Liver (tissue), 9 donors: ENCODE results near the gene ABCC3. TPM values are rescaled to one million over a fixed set of nuclear protein-coding genes. Genes with fewer than 3 reads are reported as not detected.

ENCODE experiments used
- DNase-seq: peaks from one replicate; pipeline ENCODE4 v3.0.0-alpha.2; 2017; ENCODE audit warnings: low spot score
- H3K27ac ChIP-seq, 2 donors: one replicate each; pipeline ENCODE4 v1.7.0; 2013; ENCODE audit warnings: inconsistent platforms in 2 of 2, low read length in 2 of 2, control low read depth in 1 of 2, low read depth in 1 of 2, mild to moderate bottlenecking in 1 of 2
- H3K27me3 ChIP-seq, 4 donors: one replicate each; pipeline versions ENCODE4 v1.6.1 to v1.7.0; 2013; ENCODE audit warnings: low read length in 3 of 4, inconsistent platforms in 1 of 4, mild to moderate bottlenecking in 1 of 4, moderate library complexity in 1 of 4; ENCODE audit not compliant: control insufficient read depth in 4 of 4, insufficient read depth in 4 of 4
- H3K36me3 ChIP-seq, 4 donors: one replicate each; pipeline versions ENCODE4 v1.6.1 to v1.7.0; 2013; ENCODE audit warnings: low read length in 3 of 4, mild to moderate bottlenecking in 3 of 4, low read depth in 1 of 4, moderate library complexity in 1 of 4; ENCODE audit not compliant: control insufficient read depth in 4 of 4, insufficient read depth in 3 of 4
- H3K4me1 ChIP-seq, 4 donors: one replicate each; pipeline versions ENCODE4 v1.6.1 to v1.7.0; 2013; ENCODE audit warnings: low read length in 3 of 4, mild to moderate bottlenecking in 3 of 4, moderate library complexity in 1 of 4; ENCODE audit not compliant: control insufficient read depth in 4 of 4, insufficient read depth in 4 of 4
- H3K4me3 ChIP-seq, 3 donors: one replicate each; pipeline versions ENCODE4 v1.6.1 to v1.7.0; 2013; ENCODE audit warnings: low read length in 3 of 3, control low read depth in 1 of 3, low read depth in 1 of 3, mild to moderate bottlenecking in 1 of 3
- H3K9ac ChIP-seq, 2 donors: one replicate each; pipeline ENCODE4 v1.7.0; 2013; ENCODE audit warnings: low read length in 2 of 2, mild to moderate bottlenecking in 2 of 2, moderate library complexity in 2 of 2, control low read depth in 1 of 2, low read depth in 1 of 2
- H3K9me3 ChIP-seq, 4 donors: one replicate each; pipeline versions ENCODE4 v1.6.1 to v1.7.0; 2013; ENCODE audit warnings: low read length in 3 of 4; ENCODE audit not compliant: control insufficient read depth in 4 of 4
- GABPA ChIP-seq, 2 donors: IDR thresholded peaks in 1 of 2; conservative IDR thresholded peaks in 1 of 2; 2 replicates each; pipeline ENCODE4 v1.6.1; 2016; ENCODE audit warnings: antibody characterized with exemption in 2 of 2, mild to moderate bottlenecking in 1 of 2, moderate library complexity in 1 of 2
- HNF4G ChIP-seq: IDR thresholded peaks from 2 replicates; pipeline ENCODE4 v1.6.1; 2016; ENCODE audit warnings: antibody characterized with exemption
- MAX ChIP-seq: IDR thresholded peaks from 2 replicates; pipeline ENCODE4 v1.6.1; 2016; ENCODE audit warnings: antibody characterized with exemption
- NR2F2 ChIP-seq: IDR thresholded peaks from 2 replicates; pipeline ENCODE4 v1.6.1; 2016; ENCODE audit warnings: antibody characterized with exemption
- RAD21 ChIP-seq, 2 donors: IDR thresholded peaks; 2 replicates each; pipeline ENCODE4 v1.6.1; 2016; ENCODE audit warnings: antibody characterized with exemption in 2 of 2, mild to moderate bottlenecking in 2 of 2
- RXRA ChIP-seq, 2 donors: IDR thresholded peaks; 2 replicates each; pipeline ENCODE4 v1.6.1; 2017 to 2018; ENCODE audit warnings: antibody characterized with exemption in 2 of 2, mild to moderate bottlenecking in 1 of 2
- SP1 ChIP-seq: IDR thresholded peaks from 2 replicates; pipeline ENCODE4 v1.6.1; 2018; ENCODE audit warnings: antibody characterized with exemption, mild to moderate bottlenecking
- TAF1 ChIP-seq: conservative IDR thresholded peaks from 2 replicates; pipeline ENCODE4 v1.6.1; 2016; ENCODE audit warnings: antibody characterized with exemption, mild to moderate bottlenecking
- YY1 ChIP-seq: IDR thresholded peaks from 2 replicates; pipeline ENCODE4 v1.6.1; 2016; ENCODE audit warnings: antibody characterized with exemption, mild to moderate bottlenecking
- WGBS: extraction: QIAGEN DNeasy Blood & Tissue Kit; methylation state at CpG from one replicate; pipeline ENCODE4 v1.1.7; 2013; 5-methylcytosine and 5-hydroxymethylcytosine counted together
- polyA plus RNA-seq, 2 donors: library from polyadenylated mRNA; stranded (reverse) in 1 of 2; unstranded in 1 of 2; fragments of 200-250 nt in 1 of 2; fragments of >200 nt in 1 of 2; fragmentation: Nextera tagmentation in 1 of 2; extraction: Ambion mirVana in 1 of 2; gene quantifications; one replicate each; pipeline versions ENCODE4 v1.2.1 to v1.2.3, GENCODE V29; 2013 to 2015
- total RNA-seq, 2 donors: library from RNA; depleted of rRNA; stranded (reverse); fragments of >200 nt; gene quantifications; one replicate each; pipeline ENCODE4 v1.2.3, GENCODE V29; 2014
- TF ChIP-seq, protein P1 (sequence below): IDR thresholded peaks from 2 replicates; pipeline ENCODE4 v1.6.1; 2016; ENCODE audit warnings: antibody characterized with exemption
- donor health status: healthy.
- donor health status: healthy.
- donor health status: healthy.
- donor health status: healthy.
- donor health status: healthy.

Gene ABCC3
- total and polyA plus RNA-seq, 4 donors, result 10.5 to 197 (median 80.5) TPM

DNA sequence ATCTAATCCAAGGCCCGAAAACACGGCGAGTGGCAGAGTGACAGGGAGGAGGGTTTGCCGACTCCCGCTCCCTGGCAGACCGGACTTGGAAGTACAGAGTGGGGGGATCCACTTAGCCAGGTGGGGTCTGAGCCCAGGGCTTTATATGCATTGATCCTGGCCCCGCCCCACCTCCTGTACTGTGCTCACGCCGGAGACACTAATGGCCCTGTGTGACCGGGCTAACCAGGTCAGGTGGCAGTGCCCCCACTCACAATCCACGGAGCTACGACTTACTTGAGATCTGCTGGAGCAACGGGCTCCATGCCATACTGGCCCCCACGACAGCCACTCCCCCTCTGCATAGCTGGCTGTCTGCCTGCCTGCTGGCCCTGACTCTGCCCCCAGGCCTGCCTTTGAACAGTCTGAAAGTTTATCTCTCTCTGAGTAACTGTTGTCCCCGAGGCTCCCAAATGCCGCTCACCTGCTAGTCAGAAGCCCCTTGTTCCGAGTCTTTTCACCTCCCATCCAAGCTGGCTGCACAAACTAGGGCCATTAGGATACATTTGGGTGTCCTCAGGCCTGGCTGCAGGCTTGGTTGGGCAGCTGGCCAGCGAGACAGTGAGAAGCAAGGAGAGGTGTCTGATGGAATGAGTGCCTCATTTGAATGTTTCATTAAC, 46.2 kb upstream of the ABCC3 start:
- Histone ChIP-seq H3K4me3 (no peak overlapping the region), H3K9me3 (no peaks in the 10 kb centered on the region), H3K27ac (no peak overlapping the region), H3K9ac (no peak overlapping the region), H3K4me1 (peaks cover 0 to 10% (median 7%) of the 10 kb centered on the region in 4 donors), H3K36me3 (no peaks in the 10 kb centered on the region), H3K27me3 (no peaks in the 10 kb centered on the region)
- 82% methylated on average over 18 of the region's 18 CpGs for WGBS
- TF ChIP-seq SP1 (no peak), GABPA (IDR thresholded peaks at IDR 0.05 in 1 of 2, conservative IDR thresholded peaks at IDR 0.05 in 1 of 2) (no peak), TAF1 (no peak), YY1 (no peak), MAX (no peak)
- TF ChIP-seq, protein P1, sequence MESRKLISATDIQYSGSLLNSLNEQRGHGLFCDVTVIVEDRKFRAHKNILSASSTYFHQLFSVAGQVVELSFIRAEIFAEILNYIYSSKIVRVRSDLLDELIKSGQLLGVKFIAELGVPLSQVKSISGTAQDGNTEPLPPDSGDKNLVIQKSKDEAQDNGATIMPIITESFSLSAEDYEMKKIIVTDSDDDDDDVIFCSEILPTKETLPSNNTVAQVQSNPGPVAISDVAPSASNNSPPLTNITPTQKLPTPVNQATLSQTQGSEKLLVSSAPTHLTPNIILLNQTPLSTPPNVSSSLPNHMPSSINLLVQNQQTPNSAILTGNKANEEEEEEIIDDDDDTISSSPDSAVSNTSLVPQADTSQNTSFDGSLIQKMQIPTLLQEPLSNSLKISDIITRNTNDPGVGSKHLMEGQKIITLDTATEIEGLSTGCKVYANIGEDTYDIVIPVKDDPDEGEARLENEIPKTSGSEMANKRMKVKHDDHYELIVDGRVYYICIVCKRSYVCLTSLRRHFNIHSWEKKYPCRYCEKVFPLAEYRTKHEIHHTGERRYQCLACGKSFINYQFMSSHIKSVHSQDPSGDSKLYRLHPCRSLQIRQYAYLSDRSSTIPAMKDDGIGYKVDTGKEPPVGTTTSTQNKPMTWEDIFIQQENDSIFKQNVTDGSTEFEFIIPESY, result no peak
- DNase-seq, result no peak

GRCh38 chr17:50589095-50589705, 45.5 kb upstream of the ABCC3 start:
- Histone ChIP-seq H3K27ac (no peak overlapping the region), H3K36me3 (no peaks in the 10 kb centered on the region), H3K9ac (no peak overlapping the region), H3K4me1 (peaks cover 0 to 10% (median 7%) of the 10 kb centered on the region in 4 donors), H3K9me3 (no peaks in the 10 kb centered on the region), H3K27me3 (no peaks in the 10 kb centered on the region), H3K4me3 (no peak overlapping the region)
- TF ChIP-seq RXRA (IDR thresholded peaks at IDR 0.05), result no peak
- TF ChIP-seq HNF4G, result no peak
- TF ChIP-seq, protein P1, result no peak
- no peak for TF ChIP-seq SP1
- no peak for TF ChIP-seq NR2F2
- TF ChIP-seq MAX, result no peak
- TF ChIP-seq RAD21 (IDR thresholded peaks at IDR 0.05), result no peak
- no peak for TF ChIP-seq TAF1
- 61% methylated on average over 10 of the region's 10 CpGs for WGBS
- DNase-seq, result no peak
